ENCODE results near the gene SLC25A28.

Gene SLC25A28, protein sequence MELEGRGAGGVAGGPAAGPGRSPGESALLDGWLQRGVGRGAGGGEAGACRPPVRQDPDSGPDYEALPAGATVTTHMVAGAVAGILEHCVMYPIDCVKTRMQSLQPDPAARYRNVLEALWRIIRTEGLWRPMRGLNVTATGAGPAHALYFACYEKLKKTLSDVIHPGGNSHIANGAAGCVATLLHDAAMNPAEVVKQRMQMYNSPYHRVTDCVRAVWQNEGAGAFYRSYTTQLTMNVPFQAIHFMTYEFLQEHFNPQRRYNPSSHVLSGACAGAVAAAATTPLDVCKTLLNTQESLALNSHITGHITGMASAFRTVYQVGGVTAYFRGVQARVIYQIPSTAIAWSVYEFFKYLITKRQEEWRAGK

DNA sequence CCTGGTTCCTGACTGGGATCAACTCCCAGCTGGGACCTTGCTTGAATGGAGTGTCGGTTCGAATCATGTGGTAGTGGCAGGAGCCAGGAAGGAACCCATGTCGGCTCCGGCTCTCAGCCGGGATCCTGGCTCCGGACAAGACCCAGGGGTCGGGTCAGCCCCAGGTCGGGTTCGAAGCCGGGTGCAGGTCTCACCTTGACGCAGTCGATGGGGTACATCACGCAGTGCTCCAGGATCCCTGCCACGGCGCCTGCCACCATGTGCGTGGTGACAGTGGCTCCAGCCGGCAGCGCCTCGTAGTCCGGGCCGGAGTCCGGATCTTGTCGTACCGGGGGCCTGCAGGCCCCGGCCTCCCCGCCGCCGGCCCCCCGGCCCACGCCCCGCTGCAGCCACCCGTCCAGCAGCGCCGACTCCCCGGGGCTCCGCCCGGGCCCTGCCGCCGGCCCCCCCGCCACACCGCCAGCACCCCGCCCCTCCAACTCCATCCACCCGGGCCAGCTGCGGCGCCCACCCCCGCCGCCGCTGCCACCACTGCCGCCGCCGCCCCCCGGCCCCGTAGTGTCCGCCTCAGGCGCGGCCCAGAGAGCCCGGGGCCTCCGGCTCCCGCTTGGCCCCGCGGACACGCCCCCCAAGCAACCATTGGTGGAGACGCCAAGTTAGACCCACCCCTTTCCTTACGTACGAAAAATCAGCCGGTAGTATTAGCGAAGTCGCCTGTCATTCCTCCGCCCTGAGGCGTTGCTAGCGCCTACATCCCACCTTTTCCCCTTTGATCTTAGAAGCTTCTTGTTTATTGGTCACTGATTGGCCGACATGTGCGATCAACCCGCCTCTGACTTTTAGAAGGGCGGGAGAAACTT, at the start of gene SLC25A28:
TSS of gene SLC25A28 (minus strand) at position 589 of the 860 bp plus-strand sequence. CDS start at position 485, 104 bp downstream.
- DNase-seq (ENCODE audit: extremely low spot score, insufficient read length, low read depth) (peak; percentile 83), FAIRE-seq (no peak)

DNA sequence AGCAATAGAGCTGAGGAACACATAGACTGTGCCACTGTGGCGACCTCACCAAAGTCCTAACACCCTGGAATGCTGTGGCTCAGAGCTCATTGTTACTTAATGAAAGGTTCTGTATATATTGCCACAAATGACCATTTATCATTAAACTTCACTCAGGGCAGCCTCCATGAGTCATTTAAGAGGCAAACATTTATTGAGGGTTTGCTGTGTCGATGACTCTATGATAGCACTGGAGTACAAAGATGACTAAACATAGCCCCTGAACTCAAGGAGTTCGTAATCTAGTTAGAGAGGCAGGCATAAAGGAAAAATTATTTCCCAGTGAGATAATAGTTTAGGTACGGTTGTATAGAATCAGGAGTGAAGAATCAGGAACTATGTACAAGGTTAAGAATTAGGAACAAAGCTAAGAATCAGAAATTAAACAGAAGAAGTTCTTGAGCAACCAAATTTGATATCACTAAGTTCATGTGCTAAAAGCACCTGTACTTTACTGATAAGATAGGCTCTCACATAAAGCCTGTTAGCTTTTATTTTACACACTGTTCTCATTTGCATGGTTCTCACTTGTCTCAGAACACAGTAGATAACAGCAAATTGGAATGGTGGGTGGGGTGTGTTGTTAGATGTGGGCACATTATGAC, 47.0 kb upstream of the SLC25A28 start:
- no peak for FAIRE-seq
- no peak for DNase-seq (ENCODE audit: extremely low spot score, insufficient read length, low read depth)

DNA sequence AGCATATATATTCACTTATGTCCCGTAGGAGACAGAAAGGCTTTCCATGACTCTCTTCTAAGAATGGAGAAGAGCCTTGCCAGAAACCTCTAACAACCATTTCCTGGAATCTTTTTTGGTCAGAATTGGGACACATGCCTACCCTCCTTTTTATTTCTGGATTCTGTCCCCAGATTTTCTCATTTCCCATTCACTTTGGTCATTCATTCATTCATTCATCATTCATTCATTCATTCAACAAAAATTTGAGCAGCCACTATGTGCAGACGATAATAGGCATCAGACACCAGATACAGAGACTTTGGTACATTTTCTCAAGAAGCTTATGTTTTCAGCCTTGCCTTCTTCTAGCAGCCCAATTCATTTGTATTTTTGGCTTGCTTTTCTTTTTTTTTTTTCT, 45.1 kb upstream of the SLC25A28 start:
- FAIRE-seq (no peak), DNase-seq (ENCODE audit: extremely low spot score, insufficient read length, low read depth) (no peak)

DNA sequence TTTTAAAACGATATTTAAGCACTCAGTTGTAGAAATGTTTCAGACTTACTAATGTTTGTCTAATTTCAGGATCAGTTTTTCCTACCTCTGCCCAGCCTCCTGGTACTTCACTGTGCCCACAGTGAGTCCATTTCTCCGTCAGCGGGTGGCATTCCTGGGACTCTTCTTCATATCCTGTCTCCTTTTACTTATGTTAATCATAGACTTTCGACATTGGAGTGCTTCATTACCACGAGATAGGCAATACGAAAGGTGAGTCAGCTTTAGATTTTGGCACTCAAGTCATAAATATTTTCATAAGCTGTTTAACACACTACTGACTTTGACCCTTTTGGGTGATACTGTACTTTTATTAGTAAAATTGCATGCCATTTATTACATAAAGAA, 41.1 kb upstream of the SLC25A28 start:
- DNase-seq (ENCODE audit: extremely low spot score, insufficient read length, low read depth) (no peak), FAIRE-seq (no peak)

DNA sequence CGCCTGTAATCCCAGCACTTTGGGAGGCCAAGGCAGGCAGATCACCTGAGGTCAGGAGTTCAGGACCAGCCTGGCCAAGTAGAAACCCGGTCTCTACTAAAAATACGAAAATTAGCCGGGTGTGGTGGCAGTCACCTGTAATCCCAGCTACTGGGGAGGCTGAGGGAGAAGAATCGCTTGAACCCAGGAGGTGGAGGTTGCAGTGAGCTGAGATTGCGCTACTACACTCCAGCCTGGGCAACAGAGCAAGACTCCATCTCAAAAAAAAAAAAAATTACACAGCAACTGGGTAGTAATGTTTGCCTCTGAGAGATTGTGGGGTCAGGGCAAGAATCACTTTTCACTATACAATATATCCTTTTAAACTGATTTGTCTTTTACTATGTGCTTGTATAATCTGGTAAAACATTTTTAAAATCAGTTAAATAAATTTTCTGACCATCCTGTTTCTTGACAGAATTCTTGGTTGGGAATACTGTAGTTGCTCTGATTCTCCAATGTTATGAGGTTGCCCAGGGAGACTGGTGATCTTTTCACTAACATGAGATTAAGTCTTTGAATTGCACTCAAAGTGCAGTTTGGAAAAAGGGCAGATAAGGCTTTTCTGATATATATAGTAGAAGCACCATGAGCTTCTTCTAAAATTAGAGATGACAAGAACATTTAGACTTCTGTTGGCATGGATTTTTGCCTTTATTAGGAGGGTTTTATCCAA, 40.6 kb upstream of the SLC25A28 start:
- FAIRE-seq (no peak), DNase-seq (ENCODE audit: extremely low spot score, insufficient read length, low read depth) (no peak)

DNA sequence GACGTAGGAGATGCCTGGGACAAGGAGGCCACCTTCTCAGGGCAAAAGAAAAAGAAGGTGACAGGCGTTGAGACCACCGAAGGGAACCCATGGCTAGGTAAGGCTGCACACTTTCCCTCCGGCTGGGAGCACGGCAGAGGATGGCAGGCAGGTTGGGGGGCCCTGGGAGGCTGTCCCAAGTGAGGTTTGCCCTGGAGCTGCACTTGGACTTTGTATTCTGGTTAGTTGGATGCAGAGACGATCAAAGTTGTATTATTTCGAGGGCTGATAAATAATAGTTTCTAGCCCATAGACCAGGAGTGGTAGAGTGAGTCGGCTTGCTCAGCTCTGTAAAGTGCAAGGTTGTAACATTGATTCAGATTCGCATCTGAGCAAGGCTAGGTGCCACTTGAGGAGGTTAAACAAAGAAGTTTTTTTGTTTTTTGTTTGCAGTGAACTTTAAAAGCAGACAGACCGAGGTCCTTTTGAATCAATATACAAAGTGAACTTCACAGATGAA, 39.7 kb upstream of the SLC25A28 start:
- DNase-seq (ENCODE audit: extremely low spot score, insufficient read length, low read depth): no peak
- FAIRE-seq: no peak

DNA sequence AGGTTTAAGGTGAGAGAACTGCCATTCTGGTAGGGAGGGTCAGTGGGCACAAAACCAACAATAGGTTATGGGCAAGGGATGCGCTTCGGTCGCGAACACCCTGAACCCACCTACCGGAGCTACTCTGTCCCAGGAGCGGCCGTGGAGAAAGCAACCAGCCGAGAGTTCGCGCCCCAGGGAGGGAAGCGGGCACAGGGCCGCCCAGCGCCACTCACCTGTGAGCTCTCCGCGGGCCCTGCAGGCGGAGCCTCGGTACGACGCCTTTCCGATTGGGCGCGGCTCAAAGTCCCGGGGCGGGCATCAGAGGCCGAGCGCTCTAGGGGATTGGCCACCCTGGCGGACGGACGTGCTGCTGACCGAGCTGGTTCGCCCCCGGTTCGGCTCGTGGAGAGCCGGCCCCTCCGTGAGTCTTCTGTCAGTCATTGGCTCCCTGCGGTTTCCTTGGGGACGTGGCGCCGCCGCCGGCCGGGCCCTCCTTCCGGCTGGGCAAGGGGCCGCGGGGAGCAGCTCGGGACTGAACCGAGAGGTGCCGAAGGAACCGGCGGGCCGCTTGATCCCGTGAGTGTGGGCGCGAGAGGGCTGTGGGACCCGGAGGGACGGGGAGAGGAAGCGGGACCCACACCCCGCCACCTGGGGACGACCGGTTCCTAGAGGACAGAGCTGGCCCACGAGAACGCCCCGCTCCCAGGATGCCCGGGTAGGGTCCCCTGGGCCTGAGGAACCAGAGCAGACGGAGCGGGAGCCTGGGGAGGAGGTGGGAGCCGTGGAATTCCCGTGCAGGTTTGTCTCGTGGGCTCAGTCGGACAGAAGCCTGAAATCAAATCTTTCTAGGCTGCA, 39.0 kb upstream of the SLC25A28 start, which contains the start of gene ENTPD7:
TSS of gene ENTPD7 (plus strand) at position 479 of the 837 bp plus-strand sequence. CDS start 448 bp downstream, outside the sequence.
- DNase-seq (ENCODE audit: extremely low spot score, insufficient read length, low read depth) (peak; percentile 99), FAIRE-seq (peak; percentile 98)

DNA sequence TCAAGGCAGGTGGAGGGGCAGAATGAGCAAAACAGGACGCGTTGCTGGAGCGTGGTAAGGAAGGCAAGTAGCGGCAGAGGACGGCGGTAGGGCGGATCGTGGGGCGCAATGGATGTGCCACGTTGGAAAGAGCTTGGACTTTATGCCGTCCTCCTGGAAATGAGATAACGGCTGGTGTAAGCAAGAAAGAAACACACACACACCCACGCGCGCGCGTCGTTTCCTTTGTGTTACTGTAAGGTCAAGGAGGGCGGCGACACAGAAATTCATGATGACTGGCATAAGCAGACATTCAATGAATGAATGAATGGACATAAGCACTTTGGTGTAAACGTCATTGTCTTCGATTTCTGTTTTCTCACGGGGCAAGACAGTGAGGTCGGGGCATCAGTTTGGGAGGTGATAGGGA, 38.4 kb upstream of the SLC25A28 start:
- FAIRE-seq (peak; percentile 18), DNase-seq (ENCODE audit: extremely low spot score, insufficient read length, low read depth) (no peak)

DNA sequence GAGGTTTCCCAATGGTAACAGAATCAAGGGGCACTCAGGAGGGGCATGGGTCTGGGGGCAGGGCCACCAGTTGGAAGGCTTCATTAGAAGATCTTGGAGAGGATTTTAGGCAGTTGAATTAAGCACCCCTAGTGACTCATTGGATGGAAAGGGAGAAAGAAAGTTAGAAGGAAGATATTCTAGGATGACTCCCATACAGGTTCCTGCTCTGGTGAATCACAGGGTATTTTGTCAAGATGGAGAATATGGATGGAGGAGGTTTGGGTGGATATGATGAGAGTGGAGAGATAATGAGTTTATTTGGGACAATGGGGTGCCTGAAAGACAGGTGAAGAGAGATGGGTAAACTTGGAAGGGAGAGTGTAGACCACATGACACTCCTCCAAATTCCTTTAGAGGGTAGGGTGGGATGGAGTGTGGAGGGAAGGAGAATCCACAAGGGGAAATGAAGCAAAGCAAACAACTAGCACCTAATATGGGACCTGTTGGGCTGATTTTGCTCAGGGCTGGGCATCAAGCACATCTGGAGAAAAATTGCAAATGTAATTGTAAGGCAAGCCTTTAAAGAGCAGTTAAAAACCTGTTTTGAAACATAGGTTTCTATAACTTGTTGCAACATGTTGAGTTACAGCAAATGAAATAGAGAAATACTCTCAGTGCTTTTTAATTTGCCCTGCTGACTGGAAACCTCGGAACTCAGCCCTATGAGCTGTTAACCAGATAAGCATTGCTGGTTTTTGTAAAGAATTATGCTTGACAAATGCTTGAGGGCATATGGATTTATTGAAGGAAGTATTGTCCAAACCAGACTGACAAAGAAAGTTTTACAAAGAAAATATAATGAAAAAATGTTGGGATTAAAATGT, 36.2 kb upstream of the SLC25A28 start:
- no peak for FAIRE-seq
- no peak for DNase-seq (ENCODE audit: extremely low spot score, insufficient read length, low read depth)

DNA sequence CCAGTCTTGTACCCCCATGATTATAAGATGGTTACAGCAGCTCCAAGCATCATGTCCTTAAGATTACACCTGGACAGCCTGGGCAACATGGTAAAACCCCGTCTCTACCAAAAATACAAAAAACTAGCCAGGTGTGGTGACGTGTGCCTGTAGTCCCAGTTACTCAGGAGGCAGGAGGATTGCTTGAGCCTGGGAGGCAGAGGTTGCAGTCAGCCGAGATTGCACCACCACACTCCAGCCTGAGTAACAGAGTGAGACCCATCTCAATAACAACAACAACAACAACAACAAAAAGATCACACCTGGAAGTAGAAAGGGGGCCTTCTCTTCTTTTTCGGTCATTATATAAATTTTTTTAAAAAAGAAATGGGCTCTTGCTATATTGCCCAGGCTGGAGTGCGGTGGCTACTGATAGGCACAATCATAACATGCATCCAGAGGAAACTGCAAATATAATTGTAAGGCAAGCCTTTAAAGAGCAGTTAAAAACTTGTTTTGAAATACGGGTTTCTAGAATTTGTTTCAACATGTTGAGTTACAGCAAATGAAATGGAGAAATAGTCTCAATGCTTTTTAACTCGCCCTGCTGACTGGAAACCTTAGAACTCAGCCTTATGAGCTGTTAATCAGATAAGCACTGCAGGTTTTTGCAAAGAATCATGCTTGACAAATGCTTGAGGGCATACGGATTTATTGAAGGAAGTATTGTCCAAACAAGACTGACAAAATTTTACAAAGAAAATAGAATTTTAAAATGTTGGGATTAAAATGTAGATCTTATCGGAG, 34.3 kb upstream of the SLC25A28 start:
- FAIRE-seq (no peak), DNase-seq (ENCODE audit: extremely low spot score, insufficient read length, low read depth) (no peak)

DNA sequence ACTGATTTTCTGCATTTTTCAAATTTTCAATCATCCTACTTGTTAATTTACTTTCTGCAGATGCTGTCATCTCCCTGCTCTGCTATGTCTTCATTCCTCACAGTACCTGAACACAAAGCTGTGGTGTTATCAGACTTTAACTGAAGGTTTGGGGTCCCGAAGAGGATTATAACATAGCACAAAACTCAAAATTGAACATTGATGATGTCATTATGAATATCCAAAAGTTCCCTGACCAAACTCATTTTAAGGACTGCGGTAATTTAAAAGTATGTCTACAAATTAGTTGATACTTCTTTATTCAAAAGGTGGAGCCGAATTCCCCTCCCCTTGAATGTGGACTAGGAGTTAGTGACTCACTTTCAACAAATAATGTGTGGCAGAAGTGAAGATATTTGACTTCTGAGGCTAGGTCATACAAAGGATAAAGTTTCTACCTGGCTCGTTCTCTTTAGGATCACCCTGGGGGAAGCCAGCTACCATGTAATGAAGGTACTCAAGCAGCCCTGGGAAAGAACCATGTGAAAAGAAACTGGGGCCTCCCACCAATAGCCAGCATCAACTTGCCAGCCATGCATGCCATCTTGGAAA, 32.7 kb upstream of the SLC25A28 start:
- no peak for FAIRE-seq

DNA sequence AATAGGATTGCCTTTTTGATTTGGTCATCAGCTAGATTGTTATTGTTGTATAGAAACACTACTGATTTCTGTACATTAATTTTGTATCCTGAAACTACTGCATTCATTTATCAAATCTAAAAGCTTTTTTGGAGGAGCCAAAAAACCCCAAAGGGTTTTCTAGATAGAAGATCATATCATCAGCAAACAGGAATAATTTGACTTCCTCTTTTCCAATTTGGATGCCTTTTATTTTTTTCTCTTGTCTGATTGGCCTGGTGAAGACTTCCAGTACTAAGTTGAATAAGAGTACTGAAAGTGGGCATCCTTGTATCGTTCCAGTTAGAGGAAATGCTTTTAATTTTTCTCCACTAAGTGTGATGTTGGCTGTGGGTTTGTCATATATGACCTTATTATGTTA, 28.5 kb upstream of the SLC25A28 start:
- no peak for FAIRE-seq
- DNase-seq (ENCODE audit: extremely low spot score, insufficient read length, low read depth): no peak

More for the DNA sequence above, 32.7 kb upstream of the SLC25A28 start:
- DNase-seq (ENCODE audit: extremely low spot score, insufficient read length, low read depth): no peak

DNA sequence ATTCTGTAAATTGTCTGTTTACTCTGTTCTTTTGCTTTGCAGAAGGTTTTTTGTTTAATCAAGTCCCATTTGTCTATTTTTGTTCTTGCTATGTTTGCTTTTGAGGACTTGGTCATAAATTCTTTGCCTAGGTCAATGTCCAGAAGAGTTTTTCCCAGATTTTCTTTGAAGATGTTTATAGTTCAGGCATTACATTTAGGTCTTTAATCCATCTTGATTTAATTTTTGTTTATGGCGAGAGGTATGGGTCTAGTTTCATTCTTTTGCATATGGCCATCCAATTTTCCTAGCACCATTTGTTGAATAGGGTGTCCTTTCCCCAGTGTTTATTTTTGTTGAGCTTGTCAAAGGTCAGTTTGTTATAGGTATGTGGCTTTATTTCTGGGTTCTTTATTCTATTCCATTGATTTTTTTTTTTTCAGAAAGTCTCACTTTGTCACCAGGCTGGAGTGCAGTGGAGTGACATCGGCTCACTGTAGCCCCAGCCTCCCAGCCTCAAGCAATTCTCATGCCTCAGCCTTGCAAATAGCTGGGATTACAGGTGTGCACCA, 27.4 kb upstream of the SLC25A28 start:
- FAIRE-seq: no peak
- DNase-seq (ENCODE audit: extremely low spot score, insufficient read length, low read depth): no peak

DNA sequence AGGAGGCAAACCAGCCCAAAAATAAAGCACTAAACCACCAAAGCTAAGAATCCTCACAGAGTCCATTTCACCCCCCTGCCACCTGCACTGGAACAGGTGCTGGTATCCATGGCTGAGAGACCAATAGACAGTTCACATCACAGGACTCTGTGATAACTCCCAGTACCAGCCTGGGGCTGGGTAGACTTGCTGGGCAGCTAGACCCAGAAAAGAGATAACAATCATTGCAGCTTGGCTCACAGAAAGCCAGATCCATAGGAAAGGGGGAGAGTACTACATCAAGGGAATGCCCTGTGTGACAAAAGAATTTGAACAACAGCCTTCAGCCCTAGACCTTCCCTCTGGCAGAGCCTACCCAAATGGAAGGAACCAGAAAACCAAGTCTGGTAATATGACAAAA, 13.6 kb upstream of the SLC25A28 start:
- DNase-seq (ENCODE audit: extremely low spot score, insufficient read length, low read depth): no peak
- FAIRE-seq: no peak

DNA sequence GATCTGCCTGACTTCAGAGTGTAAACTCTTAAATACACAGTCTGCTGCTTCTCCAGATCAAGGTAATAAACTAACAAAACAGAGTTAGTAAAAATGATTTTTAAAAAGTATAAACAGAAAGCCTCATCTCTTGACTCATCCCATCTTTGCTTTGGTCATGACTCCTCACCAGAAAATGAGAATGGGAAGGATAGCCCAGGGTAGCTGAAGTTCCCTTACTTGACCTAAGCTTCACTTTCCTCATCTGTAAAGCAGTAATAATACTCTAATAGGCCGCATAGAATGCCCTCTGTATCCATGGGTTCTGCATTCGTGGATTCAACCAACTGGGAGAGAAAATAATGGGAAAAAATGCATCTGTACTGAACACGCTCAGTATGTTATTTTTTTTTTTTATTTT, 11.3 kb upstream of the SLC25A28 start:
- FAIRE-seq: no peak
- DNase-seq (ENCODE audit: extremely low spot score, insufficient read length, low read depth): no peak

DNA sequence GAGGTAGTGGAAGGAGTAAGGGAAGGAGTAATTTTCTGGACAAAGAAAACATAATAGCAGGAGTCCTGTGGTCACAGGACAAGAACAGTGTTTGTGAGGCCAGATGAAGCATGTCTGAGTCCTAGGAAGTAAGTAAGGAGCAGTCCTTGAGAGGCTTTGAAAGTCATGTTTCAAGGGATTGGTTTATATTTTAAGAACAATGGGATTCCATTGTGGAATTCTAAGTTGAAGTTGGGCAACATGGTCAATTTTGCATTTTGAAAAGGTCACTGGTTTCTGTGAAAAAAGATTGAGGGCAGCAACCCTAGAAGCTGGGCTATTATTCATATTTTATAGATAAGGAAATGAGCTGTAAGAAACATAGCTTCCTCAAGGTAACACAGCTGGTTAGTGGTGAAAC, 10.8 kb upstream of the SLC25A28 start:
- DNase-seq (ENCODE audit: extremely low spot score, insufficient read length, low read depth) (no peak), FAIRE-seq (no peak)

DNA sequence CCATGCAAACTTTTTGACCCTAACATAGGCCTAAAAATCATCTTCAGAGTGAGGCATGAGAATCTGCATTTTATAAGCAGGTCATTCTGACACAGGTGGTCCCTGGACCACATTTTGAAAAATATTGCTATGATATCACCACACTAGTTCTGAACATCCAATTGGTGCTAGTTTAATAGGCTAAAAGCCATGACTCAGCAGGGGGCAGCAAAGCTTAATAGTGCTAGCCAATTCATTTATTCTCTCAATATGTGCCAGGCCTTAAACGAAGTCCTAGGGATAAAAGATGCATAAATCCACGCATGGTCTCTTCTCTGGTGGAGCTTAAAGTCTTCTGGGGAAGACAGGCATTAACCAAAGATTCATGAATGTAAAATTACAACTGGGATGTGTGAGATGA, 10.2 kb upstream of the SLC25A28 start:
- FAIRE-seq (peak; percentile 12), DNase-seq (ENCODE audit: extremely low spot score, insufficient read length, low read depth) (no peak)

All from GM18507 (cell line).